Endometrial microvascular endothelial cells (primary cell): ENCODE data around the gene SPPL2C. TPM values are rescaled to one million over a fixed set of nuclear protein-coding genes. Genes with fewer than 3 reads are reported as not detected.

ENCODE experiments used
- in situ Hi-C: cut with HindIII; loops from 2 replicates; pipeline ENCODE4 v1.10.0; 2017; ENCODE audit warnings: low sequenced_read_pairs, low pct_unique_long_range_greater_than_20kb; ENCODE audit errors: inconsistent ontology term
- total RNA-seq: library from RNA; depleted of rRNA; stranded (reverse); fragments of >200 nt; gene quantifications from one replicate; pipeline ENCODE4 v1.2.3, GENCODE V29; 2015; ENCODE audit errors: inconsistent ontology term

Gene SPPL2C, protein sequence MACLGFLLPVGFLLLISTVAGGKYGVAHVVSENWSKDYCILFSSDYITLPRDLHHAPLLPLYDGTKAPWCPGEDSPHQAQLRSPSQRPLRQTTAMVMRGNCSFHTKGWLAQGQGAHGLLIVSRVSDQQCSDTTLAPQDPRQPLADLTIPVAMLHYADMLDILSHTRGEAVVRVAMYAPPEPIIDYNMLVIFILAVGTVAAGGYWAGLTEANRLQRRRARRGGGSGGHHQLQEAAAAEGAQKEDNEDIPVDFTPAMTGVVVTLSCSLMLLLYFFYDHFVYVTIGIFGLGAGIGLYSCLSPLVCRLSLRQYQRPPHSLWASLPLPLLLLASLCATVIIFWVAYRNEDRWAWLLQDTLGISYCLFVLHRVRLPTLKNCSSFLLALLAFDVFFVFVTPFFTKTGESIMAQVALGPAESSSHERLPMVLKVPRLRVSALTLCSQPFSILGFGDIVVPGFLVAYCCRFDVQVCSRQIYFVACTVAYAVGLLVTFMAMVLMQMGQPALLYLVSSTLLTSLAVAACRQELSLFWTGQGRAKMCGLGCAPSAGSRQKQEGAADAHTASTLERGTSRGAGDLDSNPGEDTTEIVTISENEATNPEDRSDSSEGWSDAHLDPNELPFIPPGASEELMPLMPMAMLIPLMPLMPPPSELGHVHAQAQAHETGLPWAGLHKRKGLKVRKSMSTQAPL
- not detected for total RNA-seq

DNA sequence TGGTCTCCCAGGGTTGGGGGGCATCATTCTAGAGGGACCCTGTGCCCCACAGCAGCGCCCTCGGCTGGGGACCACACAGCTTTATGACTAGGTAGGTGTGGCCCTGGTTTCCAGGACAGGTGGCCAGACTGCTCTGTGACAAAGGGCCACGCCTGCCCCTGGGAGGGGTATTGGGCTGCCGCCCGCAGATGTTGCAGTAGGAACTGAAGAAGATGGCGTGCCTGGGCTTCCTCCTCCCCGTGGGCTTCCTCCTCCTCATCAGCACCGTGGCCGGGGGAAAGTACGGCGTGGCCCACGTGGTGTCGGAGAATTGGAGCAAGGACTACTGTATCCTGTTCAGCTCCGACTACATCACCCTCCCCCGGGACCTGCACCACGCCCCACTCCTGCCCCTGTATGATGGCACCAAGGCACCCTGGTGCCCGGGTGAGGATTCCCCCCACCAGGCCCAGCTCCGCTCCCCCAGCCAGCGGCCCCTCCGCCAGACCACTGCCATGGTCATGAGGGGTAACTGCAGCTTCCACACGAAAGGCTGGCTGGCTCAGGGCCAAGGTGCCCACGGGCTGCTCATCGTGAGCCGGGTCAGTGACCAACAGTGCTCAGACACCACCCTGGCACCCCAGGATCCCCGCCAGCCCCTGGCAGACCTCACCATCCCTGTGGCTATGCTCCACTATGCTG lies at the start of gene SPPL2C:
SPPL2C (plus strand) TSS at position 187 of the 681 bp plus-strand sequence; CDS start at position 213, 26 bp downstream.
- in situ Hi-C loops: no loop called here

DNA sequence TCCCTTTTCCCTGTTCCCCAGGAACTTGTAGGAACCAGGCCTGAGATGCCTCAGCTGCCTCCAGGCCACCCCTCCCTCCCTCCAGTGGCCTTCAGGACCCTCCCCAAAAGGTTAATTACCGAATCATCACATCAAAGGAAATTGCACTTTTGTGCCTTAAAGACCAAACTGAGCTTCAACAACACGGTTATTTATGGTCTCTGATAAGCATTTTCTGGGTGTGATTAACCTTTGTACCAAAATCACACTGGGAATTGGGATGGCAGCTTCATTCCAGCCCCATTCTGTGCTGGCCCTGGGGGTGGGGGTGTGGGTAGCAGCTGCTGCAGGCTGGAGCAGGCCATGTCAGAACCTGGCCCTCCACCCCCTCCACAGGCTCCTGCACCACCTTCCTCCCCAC lies 43.9 kb upstream of the SPPL2C start:
- in situ Hi-C loops: no loop called here

DNA sequence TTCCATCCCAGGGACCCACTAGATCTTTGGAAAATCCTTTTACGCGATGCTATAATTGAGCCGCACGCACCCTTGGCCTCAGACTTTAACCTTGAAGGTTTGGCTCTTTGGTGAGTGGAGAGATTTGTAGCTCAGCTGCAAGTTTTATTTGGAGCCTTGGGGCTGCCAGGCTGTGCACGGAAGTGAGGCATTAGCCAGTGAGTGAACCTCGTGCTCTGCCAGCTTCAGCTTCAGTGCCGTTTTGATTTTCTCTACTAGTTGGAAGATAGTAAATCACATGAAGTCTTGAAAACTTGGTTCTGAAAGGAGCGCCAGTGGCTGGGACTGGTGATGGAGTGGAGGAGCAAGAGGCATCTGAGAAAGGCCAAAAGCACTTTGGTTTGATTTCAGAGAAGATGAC lies 43.3 kb upstream of the SPPL2C start:
- in situ Hi-C loops: no loop called here

DNA sequence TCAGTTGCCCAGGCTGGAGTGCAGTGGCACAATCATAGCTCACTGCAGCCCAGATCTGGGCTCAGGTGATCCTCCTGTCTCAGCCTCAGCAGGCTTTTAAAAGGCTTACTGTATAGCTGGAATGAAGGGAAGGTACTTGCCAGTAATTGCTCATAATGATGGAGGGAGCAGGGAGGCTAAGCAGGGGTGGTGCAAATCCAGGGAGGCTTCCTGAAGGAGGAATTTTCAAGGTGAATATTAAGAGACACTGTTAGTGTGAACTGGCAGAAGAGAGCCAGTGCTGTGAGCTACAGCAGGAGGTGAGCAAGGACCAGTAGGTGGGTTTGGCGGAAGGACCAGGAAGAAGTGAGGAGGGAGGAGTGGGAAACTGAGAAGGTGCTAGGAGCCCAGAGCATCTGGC lies 35.8 kb upstream of the SPPL2C start:
- in situ Hi-C loops: no loop called here

DNA sequence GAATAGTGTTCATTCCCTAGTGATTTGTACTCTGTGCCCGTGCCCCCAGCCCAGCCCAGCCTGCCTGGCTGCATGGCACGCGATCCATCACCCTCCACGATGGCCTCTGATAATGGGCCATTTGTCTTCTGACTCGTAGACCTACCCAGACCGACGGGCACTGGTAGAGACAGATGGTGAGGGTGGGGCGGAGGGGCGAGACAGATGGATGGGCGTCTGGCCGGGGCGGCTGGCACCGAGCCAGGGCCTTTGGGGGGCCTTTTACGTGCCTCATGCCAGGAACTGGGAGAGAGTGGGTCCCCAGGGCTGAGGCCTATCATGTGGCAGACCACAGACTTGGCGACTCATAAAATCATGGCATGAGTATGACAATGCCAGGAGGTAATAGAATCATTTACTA lies 35.2 kb upstream of the SPPL2C start:
- in situ Hi-C loops: no loop called here

DNA sequence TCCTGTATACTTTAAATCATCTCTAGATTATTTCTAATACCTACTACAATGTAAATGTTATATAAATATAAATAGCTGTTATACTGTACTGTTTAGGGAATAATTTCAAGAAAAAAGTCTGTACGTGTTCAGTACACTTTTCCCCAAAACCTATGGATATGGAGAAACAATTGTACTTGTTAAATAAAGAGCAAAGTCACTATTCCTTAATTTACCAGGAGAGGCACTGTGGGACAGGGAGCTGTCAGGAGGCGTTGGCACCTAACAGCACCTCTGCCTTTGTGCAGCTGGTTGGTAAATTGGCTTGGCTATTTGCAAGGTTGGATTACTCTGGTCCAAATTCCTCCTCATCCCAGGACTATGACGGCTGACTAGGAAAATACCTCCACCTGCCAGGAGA lies 32.6 kb upstream of the SPPL2C start:
- in situ Hi-C loops: no loop called here

DNA sequence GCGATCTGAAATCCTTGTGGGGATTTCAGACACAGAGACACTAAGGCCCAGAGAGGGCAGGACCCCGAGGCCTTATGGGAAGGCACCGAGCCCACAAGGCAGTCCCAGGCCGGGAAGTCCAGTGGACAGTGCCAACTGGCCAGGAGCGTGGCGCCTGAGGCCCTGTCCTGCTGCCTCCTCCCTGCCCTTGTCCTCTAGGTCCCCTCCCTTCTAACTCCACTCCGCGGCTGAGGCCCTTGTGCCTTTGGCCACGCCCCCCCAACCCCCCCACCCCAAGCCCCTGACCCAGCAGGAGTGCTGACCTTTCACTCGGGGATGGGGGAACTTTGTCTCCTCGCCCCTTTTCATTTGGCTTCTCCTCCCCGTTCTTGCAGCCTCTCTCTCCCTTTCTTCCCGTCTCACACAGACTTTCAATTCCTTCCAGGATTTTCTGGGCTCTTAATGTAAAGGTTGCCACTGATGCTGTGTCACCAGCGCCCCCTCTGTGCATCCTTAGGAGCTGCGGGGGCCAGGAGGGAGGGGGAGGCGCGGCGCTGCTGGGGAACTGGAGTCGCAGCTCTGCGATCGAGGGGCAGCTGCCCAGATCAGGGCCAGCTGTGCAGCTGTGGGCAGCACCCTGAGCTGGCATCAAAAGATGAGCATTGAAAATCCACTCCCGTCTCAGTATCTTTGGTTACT lies 31.5 kb upstream of the SPPL2C start:
- in situ Hi-C loops: no loop called here

DNA sequence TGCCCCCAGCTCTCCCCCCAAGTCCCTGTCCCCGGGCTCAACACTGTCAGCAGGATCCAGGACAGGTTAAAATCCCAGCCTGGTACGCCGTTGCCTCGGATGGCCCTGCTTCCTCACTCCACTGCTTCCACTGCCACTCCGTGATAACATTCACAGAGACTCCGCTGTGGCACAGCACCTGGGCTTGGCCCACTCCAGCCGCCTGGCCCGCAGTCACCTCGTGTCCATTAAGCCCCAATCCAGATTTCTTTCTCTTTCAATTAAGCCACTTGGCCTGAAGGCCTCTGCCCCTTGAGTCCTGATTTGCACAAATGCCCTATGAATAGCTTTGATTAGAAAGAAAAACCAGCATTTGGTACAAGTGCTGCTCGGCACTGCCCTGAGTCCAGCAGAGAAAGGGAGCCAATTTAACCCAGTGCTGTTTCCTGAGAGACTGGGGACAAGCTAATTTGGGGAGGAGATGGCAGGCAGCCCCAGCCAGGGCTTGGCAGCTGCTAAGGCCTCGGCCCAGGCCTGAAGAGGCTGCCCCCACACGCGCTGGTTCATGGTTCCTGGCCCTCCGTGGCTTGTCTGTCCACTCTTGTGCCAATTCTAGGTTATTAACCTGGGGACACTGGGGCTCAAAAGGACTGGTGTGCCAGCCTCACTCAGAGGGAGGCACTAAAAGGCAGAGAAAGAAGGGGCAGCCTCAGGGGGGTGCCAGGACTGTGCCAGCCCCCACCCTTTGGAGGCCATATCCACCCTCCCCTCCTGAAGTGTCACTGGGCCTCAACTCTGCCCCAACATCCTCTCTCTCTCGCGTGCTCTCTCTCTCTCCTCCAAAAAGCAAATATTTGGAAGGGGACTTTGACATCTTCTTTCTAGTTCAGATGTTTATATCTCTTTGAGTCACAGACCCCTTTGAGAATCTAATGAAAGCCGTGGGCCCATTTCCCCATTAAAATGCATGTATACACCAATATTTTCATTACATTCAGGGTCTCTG lies 29.8 kb upstream of the SPPL2C start:
- in situ Hi-C loops: no loop called here

DNA sequence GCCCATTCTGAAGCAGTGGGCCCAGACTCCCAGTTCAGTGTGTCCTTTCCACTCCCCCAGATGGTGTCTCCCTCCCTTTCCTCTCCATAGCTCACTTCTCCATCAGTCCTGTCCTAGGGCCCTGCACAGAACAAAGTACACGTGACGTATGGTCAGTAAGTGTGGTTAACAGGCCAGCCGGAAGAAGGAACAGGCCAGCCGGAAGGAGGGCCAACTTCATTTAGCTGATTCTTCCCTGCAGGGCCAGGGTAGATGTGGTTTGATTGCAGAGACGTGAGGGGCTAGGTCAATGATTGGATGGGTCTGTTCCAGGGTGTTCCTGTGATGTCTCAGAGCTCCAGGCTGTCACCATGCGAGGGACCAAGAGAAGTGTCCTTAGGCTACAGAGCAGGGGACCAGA lies 28.9 kb upstream of the SPPL2C start:
- in situ Hi-C loops: no loop called here

DNA sequence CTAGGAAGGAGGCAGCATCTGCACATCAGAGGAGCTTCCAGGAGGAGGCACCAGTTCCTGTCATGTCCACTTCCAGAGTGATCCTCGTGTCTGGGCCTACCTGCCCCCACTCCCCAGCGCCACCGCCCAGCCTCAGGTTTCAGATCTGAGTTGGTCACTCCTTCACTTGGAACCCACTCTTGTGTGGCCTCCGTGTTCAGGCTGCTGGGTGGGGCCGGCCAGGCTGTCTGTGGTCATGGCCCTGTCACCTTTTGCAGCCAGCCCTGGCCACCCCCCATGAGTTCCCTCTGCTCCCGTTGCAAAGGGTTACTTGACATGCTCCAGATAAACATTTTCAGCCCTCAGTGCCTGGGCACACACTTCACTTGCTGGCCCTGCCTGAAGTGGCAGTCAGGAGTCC lies 26.6 kb upstream of the SPPL2C start:
- in situ Hi-C loops: no loop called here

DNA sequence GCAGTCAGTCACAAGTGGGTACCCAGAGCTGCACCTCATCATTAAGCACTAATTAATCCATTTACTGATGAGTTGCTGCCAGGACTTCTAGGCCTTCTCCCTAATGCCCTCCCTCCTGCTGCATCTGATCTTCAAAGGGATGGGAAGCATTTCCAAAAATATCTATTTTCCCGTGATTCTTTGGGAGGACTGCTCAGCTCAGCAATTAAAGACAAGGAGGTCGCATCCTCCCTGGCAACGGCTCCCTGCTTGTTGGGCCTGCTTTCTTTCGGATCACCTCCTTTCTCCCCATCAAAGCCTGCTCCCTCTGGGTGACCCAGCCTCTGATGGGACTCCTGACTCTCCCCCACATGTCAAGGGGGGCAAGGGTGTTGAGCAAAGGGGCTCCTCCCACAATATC lies 26.0 kb upstream of the SPPL2C start:
- in situ Hi-C loops: no loop called here

DNA sequence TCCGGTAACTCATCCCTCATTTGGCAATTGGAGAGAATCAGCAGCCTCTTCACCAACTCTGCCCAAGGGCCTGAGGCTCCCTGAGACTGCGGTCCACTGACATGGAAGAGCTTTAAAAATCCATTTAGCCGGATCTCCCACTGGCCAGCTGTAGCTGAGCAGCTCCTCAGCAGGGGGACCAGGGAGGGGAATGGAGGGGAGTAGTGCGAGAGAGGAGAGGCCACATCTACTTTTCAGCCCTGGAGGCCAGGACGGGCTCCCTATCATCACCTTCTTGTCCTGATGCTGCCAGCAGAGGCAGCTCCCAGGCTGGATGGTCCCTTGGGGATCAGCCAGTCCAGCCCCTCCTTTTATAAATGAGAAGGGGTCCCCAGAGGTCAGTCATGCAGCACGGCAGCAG lies 25.0 kb upstream of the SPPL2C start:
- in situ Hi-C loops: no loop called here

DNA sequence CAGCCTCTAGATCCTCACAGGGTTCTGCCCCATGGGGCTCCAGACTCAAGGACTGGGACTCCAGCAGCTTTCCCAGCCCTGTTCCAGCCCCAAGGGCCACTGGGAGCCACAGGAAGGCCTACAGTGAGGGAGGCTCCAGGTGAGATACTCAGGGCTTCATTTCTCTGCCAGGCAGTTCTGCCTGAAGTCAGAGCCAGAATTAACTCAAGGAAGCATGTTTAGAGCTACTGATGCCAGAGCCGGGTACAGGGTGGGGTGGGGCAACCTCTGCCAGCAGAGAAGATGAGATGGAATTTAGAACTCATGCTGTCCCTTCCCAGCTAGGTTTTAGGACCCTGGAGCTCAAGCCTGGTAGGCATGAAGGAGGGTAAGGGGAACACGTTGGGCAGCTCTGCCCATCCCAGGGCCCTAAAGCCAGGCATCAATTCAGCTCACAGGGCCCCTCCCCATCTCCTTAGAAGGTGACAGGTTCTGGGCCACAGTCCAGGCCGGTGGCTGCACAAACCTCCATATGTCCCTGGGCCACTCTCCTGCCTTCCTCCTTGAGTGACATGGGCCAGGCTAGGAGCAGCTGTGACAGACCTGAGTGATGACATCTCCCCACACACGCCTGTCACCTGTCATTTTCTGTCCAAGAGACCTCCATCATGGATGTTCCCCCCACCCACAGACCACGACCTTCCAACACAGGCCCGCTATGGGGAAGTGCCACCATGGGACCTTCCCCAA lies 24.5 kb upstream of the SPPL2C start:
- in situ Hi-C loops: no loop called here

DNA sequence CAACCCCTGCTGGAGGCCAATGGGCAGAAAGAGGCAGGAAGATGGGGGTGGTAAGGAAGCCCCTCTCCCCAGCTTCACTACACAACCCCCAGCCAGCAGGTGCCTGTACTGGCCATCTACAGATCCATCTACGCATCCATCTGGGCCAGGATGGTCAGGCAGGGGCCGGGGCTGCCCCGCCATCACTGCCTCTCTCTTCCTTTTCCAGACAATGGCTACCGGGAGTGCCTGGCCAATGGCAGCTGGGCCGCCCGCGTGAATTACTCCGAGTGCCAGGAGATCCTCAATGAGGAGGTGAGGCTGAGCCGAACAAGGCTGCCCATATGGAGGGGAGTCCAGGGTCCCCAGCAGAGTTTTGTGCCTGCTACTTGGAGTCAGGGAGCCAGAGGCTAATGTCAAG lies 23.5 kb upstream of the SPPL2C start:
- in situ Hi-C loops: no loop called here

DNA sequence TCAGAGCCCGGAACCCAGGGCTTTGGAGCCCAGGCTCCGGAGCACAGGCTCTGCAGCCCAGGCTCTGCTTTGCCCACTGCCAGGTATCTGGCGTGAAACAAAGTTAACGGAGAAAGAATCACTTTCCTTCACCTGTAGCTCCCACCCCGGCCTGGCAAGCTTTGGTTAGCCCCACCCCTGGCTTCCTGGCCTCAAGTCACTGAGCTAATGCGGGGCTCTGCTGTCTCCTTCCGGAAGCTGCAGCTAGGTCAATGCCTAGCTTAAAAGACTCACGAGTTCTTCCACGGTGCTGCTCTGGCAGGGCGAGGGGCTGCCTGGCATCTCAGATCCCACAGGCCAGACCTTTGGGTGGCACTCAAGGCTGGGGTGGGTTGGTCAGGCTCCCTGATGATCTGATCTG lies 21.1 kb upstream of the SPPL2C start:
- in situ Hi-C loops: no loop called here

DNA sequence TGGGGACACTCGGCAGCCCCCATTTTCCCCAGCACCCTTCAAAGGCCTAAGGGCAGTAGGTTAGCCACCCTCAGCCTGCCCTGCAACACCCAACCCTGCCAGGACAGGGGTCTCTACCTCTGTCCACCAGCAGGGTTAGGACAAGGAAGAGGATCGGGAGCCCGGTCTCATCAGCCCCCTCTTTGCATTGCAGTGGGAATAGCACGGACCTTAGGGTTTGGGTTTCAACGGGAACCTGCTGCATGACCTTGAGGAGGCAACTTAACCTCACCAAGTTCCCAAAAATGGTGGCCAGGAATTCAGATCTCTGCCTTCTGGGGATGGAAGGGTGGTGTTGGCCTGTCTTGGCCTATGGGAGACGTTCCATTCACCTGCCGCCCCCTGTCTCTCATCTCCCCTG lies 20.2 kb upstream of the SPPL2C start:
- in situ Hi-C loops: no loop called here

DNA sequence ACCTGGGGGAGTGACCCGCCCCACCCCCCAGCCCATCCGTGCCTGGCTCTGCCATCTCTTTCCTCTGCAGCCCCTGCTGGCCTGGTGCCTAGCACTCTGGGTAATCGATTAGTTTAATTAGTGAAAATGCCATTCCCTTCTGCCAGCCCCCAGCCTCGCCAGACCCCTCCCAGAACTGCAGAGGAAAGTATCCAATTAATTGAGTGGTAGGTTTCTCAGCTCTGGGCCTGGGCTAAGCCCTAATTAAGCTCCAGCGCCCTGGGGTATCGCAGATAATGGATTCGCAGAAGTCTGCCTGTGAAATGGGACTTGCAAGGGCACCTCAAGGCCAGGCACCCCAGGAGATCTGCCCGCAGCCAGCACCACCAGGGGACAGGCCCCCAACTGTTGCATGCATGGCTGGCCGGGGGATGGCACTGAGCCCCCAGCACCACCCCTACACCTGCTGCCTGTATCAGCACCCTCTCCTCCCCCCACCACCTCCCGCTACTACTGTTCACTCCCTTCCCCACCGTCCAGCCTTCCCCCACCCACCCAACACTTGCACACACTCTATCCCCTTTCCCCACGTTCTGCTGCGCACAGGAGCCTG lies 19.7 kb upstream of the SPPL2C start:
- in situ Hi-C loops: no loop called here
